ENCODE results near the gene MTCP1. TPM values are rescaled to one million over a fixed set of nuclear protein-coding genes. Genes with fewer than 3 reads are reported as not detected.
A peak's percentile ranks its signal among the peaks of the same experiment; 100 is the strongest.

MTCP1 gene
- polyA plus RNA-seq, 3 donors, result 1.3 to 23.3 (median 14.8) TPM

DNA sequence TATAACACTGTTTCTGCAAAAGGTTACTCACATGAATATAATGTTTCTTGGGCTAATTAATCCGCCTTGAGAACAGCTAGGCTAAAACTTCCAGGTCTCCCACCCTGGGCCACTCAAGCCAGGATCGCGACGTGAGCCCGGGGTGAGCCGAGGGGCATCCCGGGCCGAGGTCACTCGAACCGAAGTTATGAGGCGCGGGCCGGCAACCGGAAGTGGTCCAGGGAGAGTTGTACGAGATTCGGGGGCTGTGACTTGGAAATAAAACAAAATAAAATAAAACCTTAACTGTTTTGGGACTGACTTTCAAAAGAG lies 317 bp downstream of the MTCP1 start:
- Histone ChIP-seq H3K4me1 (ENCODE audit: control insufficient read depth in 1 of 2, insufficient read depth in 2 of 2, low read length in 2 of 2) (peaks cover 16 to 20% of the 10 kb centered on the region in 2 donors), H3K4me3 (replicated peaks in 1 of 3; ENCODE audit: low read depth in 2 of 3, low read length in 3 of 3) (peak overlapping the region; percentile 77 to 84 (median 78)), H3K27me3 (ENCODE audit: control insufficient read depth in 2 of 2, insufficient read depth in 2 of 2, low read length in 2 of 2) (no peaks in the 10 kb centered on the region), H3K4me2 (replicated peaks; ENCODE audit: extremely low read depth, low read length, poor library complexity, severe bottlenecking) (peak overlapping the region; percentile 69), H3K9ac (ENCODE audit: insufficient read depth, low read length, poor library complexity, severe bottlenecking) (peak overlapping the region; percentile 75), H3K36me3 (replicated peaks in 1 of 2; ENCODE audit: control insufficient read depth in 1 of 2, insufficient read depth in 2 of 2, low read length in 2 of 2) (peaks cover 5 to 19% of the 10 kb centered on the region in 2 donors), H2AFZ (ENCODE audit: insufficient read depth, low read depth, low read length, poor library complexity, severe bottlenecking) (peak overlapping the region; percentile 63), H3K79me2 (ENCODE audit: insufficient read depth, low read length) (peaks cover 35% of the 10 kb centered on the region), H4K20me1 (ENCODE audit: insufficient read depth, low read length) (no peaks in the 10 kb centered on the region), H3K9me3 (replicated peaks in 1 of 2; ENCODE audit: control insufficient read depth in 1 of 2, insufficient read depth in 1 of 2, low read length in 2 of 2) (no peaks in the 10 kb centered on the region), H3K27ac (ENCODE audit: low read depth in 1 of 2, low read length in 2 of 2) (peak overlapping the region; percentile 87 to 93)
- no CpG with 5 or more reads among the region's 16 CpGs for WGBS (ENCODE audit: insufficient coverage)
- Mint-ChIP-seq H3K27me3 (ENCODE audit: low read depth in 3 of 3) (peaks cover 0 to 2% (median 0%) of the 10 kb centered on the region in 3 donors), H3K9me3 (peaks cover 0 to 8% (median 0%) of the 10 kb centered on the region in 7 donors), H3K4me1 (peaks cover 37% of the 10 kb centered on the region), H3K4me3 (peak overlapping the region; percentile 83 to 84), H3K27ac (peak overlapping the region; percentile 89 to 97 (median 95)), H3K36me3 (peaks cover 13 to 24% of the 10 kb centered on the region in 2 donors)
- TF ChIP-seq, protein P1, sequence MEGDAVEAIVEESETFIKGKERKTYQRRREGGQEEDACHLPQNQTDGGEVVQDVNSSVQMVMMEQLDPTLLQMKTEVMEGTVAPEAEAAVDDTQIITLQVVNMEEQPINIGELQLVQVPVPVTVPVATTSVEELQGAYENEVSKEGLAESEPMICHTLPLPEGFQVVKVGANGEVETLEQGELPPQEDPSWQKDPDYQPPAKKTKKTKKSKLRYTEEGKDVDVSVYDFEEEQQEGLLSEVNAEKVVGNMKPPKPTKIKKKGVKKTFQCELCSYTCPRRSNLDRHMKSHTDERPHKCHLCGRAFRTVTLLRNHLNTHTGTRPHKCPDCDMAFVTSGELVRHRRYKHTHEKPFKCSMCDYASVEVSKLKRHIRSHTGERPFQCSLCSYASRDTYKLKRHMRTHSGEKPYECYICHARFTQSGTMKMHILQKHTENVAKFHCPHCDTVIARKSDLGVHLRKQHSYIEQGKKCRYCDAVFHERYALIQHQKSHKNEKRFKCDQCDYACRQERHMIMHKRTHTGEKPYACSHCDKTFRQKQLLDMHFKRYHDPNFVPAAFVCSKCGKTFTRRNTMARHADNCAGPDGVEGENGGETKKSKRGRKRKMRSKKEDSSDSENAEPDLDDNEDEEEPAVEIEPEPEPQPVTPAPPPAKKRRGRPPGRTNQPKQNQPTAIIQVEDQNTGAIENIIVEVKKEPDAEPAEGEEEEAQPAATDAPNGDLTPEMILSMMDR (IDR thresholded peaks at IDR 0.05), result no peak
- no peak for DNase-seq
- intact Hi-C loops (cut with micrococcal nuclease), result loop anchor here (5.0 kb wide), 1 partner anchor 43 kb away; the partner anchor contains the start of gene FUNDC2 (in 2 of the 2)

DNA sequence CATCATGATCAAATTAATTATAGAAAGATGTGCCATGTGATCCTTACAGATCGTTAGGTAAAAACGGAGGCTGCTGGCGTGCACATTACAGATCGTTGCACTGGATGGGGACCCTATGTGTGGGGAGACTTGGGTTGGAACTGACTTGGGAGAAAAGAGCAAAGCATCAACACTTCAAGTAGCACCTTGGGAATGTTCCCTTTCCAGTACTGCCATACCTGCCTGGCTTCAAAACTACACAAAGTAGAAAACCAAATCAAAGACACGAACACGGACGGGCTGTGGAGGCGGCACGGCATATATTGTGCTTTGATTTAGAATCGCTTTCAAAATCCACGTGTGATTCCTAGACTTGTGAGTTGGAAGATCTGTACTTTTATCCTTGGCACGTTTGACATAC lies 898 bp downstream of the MTCP1 start:
- Mint-ChIP-seq H3K27ac (peak overlapping the region in 5 of 7 donors; percentile 92 to 97 (median 95)), H3K9me3 (peaks cover 0 to 8% (median 0%) of the 10 kb centered on the region in 7 donors), H3K36me3 (peaks cover 8 to 20% of the 10 kb centered on the region in 2 donors), H3K4me1 (peaks cover 35% of the 10 kb centered on the region), H3K27me3 (ENCODE audit: low read depth in 3 of 3) (peaks cover 0 to 3% (median 0%) of the 10 kb centered on the region in 3 donors), H3K4me3 (peak overlapping the region; percentile 83 to 84)
- intact Hi-C loops (cut with micrococcal nuclease), result loop anchor here (5.0 kb wide), 1 partner anchor 43 kb away; the partner anchor contains the start of gene FUNDC2 (in 2 of the 2)
- Histone ChIP-seq H3K9ac (ENCODE audit: insufficient read depth, low read length, poor library complexity, severe bottlenecking) (peak overlapping the region; percentile 75), H3K36me3 (replicated peaks in 1 of 2; ENCODE audit: control insufficient read depth in 1 of 2, insufficient read depth in 2 of 2, low read length in 2 of 2) (peaks cover 0 to 13% of the 10 kb centered on the region in 2 donors), H2AFZ (ENCODE audit: insufficient read depth, low read depth, low read length, poor library complexity, severe bottlenecking) (peak overlapping the region; percentile 63), H3K27ac (ENCODE audit: low read depth in 1 of 2, low read length in 2 of 2) (peak overlapping the region in 1 of 2 donors; percentile 87), H3K4me3 (replicated peaks in 1 of 3; ENCODE audit: low read depth in 2 of 3, low read length in 3 of 3) (peak overlapping the region; percentile 77 to 84 (median 78)), H3K79me2 (ENCODE audit: insufficient read depth, low read length) (peaks cover 35% of the 10 kb centered on the region), H3K9me3 (replicated peaks in 1 of 2; ENCODE audit: control insufficient read depth in 1 of 2, insufficient read depth in 1 of 2, low read length in 2 of 2) (no peaks in the 10 kb centered on the region), H3K4me1 (ENCODE audit: control insufficient read depth in 1 of 2, insufficient read depth in 2 of 2, low read length in 2 of 2) (peaks cover 16 to 20% of the 10 kb centered on the region in 2 donors), H4K20me1 (ENCODE audit: insufficient read depth, low read length) (no peaks in the 10 kb centered on the region), H3K27me3 (ENCODE audit: control insufficient read depth in 2 of 2, insufficient read depth in 2 of 2, low read length in 2 of 2) (no peaks in the 10 kb centered on the region), H3K4me2 (replicated peaks; ENCODE audit: extremely low read depth, low read length, poor library complexity, severe bottlenecking) (peak overlapping the region; percentile 69)
- DNase-seq, result no peak
- WGBS (ENCODE audit: insufficient coverage), result no CpG with 5 or more reads among the region's 12 CpGs
- TF ChIP-seq, protein P1 (IDR thresholded peaks at IDR 0.05), result no peak
